ENCODE data around the gene NEDD4L.

DNA sequence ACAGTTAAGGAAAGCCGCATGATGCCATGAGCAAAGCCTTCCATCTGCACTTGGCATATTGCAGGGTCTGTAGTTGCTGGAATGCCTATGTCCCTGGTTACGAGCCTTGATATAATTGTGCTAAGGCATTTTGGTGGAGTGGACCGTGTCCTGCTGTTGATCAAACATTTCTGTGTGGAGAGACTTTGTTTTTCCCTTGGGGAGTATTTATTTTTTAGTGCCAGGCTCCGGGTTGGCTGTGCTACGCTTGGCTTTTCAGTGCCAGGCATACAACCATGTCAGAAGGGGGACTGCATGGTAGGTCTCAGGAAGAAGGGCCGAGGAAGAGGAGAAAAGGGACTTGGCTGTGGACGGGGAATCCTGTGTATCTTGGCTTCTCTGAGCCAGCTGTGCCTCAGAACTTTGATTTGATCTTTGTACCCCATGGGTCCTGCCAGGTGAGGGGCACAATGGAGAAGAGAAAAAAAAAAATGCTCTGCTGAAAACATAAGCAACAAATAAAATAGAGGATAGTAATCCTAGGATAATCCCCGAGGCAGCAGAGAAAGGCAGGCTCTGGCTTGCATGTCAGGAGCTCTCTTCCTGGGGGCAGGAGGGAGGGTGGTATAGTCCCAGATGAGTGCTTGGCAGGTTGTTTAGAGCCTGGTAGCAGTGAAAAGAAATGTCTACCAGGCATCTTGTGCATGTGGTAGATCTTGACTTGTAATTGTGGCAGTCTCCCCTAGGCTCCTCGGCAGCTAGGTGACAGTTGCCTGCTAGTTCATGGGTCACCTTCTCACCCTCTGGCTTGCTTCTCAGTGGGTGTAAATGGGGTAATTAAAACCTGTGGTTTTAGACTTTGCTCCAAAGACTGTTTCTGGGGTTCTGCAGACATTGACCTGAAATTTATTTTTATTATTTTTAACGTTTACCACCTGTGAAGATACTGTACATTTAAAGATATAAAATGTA is 233.0 kb downstream of the NEDD4L start:
- TF ChIP-seq, protein P1, sequence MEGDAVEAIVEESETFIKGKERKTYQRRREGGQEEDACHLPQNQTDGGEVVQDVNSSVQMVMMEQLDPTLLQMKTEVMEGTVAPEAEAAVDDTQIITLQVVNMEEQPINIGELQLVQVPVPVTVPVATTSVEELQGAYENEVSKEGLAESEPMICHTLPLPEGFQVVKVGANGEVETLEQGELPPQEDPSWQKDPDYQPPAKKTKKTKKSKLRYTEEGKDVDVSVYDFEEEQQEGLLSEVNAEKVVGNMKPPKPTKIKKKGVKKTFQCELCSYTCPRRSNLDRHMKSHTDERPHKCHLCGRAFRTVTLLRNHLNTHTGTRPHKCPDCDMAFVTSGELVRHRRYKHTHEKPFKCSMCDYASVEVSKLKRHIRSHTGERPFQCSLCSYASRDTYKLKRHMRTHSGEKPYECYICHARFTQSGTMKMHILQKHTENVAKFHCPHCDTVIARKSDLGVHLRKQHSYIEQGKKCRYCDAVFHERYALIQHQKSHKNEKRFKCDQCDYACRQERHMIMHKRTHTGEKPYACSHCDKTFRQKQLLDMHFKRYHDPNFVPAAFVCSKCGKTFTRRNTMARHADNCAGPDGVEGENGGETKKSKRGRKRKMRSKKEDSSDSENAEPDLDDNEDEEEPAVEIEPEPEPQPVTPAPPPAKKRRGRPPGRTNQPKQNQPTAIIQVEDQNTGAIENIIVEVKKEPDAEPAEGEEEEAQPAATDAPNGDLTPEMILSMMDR (conservative IDR thresholded peaks at IDR 0.05; ENCODE audit: low read length), result no peak
- no peak for TF ChIP-seq EZH2phosphoT487 (IDR thresholded peaks at IDR 0.05; ENCODE audit: borderline replicate concordance, low read depth, low read length)

Measured in OCI-LY7 (cell line).